GF-D8 (cell line): ENCODE measurements around the gene SORT1.
"Not testable (repeated sequence)": the region's sequence is repeated elsewhere in the genome, so short reads cannot be mapped to it uniquely, and the experiment has no call there.

Source experiments
- DNase-seq: peaks from one replicate; lab custom pipeline; 2025; lab: John Stamatoyannopoulos, UW

The SORT1 gene

DNA sequence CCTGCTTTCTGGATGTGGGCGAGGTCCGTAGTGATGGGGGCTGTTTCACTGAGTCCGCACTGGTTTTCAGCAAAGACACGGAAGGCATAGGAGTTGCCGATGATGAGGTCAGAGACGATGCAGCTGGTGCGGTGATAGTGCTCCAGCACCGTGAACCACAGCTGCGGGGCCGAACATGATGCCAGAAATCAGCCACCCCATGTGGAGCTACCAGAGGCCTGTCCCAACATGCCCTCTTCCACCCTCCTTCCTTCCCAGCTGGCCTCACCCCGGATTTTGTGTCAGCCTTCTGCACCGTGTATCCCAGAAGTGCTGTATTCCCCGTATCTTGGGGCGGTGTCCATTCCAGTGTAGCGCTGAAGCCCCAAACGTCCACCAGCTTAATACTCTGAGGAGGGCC, 100.9 kb downstream of the SORT1 start:
- DNase-seq, result no peak

DNA sequence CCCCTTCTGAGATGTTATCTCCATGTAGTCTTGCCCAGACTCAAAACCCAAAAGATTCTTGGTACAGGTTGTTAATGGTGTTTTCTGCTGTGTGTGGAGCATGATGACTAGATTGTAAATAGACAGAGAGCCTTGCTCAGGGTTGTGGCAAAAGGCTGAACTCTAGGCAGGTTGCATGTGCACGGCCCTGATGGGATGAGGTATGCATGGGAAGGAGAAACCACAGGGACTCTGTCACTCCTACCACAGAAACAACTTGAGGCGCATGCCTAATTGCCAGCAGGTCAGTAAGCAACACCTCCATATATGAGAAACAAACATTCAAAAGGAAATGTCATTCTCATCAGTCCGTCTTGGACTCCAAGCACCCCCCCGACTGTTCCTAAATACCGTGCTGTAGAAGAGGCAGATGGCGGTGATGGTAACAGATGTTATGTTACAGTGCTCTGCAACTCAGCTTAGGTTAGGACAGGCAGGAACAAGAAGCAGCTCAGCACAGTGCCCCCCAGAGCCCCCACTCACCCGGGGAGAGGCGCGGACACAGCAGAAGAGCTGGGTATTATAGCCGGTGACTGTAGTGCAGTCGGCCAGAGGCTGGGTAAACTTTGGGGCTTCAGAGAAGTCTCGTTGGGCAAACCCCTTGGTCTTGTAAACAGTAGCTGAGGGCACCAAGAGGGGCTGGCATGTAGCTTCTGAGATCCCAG, 101.9 kb downstream of the SORT1 start:
- no peak for DNase-seq

DNA sequence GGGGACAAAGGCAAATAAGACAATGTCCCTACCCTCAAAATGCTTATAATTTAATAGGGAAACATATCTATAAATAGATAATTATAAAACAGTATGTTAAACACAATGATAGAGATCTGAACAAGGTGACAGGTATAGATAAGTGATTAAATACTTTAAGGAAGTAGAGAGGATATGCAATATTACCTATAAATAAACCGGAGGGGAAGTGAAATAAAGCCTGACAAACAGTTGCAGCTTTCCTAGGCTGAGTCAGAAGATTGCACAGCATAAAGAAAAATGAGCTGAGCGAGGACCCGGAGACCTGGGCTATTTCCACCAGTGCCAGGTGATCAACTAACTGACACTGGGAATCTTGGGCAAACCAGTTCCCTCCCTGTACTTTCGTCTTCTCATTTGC, 103.2 kb downstream of the SORT1 start:
- no peak for DNase-seq

DNA sequence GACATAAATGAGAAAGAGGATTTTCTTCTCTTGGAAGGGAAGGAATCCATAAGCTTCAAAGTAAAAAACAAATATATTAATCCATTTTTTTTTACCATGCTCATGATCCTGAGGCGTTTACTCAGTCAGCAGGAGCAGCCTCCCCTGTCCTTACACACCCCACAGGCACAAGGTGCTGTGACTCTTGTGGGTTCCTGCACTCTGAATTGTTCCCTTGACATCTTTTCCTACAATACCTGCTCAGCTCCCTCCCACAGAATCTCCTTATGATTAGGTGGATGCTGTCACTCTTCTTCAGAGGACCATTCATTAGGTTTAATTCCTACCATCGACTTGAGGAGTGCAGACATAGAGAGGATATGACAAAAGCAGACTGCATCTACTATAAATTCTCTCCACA, 104.7 kb downstream of the SORT1 start:
- no peak for DNase-seq

DNA sequence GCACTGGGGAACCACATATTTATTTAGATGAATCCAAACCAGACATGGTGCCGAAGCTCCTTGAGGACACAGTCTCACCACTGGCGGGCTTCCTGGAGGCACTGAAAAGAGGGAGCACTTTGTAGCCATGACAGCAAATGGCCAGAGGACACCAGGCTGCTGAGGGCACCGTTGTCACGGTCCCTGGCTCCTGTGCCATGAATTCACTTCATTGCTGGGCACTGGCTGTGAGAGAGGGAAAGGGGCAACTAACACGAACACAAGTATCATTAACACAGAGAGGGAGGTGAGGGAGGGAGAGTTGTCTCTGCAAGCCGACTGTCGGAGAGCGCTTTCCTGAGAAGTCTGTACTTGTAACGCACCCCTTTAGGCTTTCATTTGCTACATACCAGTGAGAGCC, 105.4 kb downstream of the SORT1 start:
- no peak for DNase-seq

DNA sequence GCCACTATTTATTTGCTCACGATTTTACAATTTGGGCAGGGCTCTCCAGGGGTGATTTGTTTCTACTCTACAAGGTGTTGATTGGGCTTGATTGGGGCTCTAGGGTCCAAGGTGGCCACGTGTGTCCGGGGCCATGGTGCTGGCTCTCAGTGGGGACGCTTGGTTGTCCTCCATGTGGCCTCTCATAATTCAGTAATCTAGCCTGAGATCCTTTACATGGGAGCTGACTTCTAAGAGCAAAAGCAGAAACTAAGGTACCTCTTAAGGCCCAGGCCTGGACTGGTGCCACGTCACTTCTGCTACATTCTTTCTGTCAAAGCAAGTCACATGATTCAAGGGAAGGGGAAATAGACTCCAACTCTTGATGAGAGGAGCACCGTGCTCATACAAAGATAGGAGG, 106.7 kb downstream of the SORT1 start:
- DNase-seq, result peak; percentile 27

DNA sequence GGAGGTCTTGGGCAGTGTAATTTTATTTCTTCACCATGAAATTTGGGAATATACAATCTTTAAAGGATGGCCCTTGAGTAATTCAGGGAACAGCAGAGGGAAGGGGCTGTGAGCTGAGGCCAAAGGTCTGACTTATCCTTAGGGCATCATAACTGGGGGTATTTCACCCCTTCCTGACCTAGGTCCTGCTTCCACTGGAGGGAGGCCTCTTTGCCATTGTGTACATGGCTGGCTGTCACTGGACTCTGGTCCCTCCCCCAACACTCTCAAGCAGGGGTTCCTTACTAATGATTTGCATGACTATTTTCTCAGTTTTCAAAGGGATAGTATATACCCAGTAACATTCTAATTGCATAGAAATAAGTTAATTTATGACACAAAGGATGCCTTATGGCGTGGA, 107.6 kb downstream of the SORT1 start:
- no peak for DNase-seq

DNA sequence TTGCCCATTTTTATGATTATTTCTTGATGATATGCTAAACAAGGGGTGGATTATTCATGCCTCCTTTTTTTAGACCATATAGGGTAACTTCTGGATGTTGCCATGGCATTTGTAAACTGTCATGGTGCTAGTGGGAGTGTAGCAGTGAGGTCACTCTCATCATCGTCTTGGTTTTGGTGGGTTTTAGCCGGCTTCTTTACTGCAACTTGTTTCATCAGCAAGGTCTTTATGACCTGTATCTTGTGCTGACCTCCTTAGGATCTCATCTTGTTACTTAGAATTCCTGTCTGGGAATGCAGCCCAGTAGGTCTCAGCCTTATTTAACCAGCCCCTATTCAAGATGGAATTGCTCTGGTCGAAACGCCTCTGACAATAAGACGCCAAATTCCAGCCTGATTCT, 111.0 kb downstream of the SORT1 start:
- not testable (repeated sequence) for DNase-seq

DNA sequence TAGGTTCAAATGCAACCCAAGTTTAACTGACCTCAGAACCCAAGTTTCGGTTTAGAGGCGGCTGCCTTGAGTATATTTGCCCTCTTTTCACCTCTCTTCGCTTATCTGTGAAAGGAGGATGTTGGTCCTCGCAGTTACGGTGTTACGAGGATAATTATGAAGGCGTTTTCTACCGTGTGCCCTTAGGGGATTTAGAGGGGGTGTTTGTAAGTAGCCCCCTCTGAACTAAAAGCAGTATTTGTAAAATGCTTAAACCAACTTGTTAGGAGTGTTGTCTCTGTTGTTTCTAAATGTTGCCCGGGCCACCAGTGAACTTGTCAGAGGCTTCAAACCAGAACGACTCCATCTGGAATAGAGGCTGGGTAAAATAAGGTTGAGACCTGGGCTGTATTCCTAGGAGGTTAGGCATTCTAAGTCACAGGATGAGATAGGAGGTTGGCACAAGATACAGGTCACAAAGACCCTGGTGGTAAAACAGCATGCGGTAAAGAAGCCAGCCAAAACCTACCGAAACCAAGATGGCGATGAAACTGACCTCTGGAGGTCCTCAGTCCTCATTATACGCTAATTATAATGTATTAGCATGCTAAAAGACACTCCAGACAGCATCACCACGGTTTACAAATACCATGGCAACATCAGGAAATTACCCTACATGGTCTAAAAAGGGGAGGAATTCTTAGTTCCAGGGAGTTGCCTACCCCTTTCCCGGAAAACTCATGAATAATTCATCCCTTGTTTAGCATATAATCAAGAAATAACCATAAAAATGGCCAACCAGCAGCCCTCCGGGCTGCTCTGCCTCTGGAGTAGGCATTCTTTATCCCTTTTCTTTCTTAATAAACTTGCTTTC, 113.7 kb downstream of the SORT1 start:
- no peak for DNase-seq

DNA sequence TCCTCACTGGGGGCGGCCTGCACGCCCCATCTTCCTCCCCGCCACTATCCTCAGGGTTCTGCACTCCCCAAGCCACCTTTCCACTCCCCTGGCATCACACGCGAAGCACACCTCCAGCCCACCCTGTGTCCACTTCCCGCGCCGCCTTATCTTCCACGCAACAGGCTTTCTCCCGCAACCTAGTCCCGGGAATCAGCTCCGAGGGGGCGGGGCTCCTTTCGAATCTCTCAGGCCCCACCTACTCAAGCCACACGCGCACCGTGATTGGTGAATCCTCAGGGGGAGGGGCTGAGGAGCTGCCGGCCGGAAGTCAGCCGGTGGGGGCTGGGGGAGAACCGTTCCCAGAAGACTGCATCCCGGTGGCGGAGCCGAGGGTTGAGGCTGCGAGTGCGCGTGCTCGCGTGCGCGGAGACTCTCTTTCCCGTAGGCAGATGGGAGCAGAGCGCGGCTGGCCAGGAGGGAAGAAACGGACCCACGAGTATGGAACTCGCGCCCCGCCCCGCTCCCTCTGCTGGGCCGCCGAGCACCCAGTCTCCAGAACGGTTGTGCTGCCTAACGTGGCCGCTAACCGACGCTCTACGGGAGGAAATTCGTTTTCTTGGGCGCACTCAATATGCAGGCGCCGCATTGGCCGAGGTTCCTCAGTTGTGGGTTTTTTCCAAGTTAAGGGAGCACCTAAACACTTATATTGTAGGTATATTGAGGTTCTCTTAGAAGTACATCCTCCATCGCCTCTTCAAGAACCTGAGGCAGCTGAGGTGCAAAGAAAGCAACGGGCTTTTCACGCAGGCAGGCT, 114.6 kb downstream of the SORT1 start, which contains the start of gene PSRC1:
PSRC1 (minus strand) TSS at position 194 of the 796 bp plus-strand sequence.
- peak; percentile 79 for DNase-seq

DNA sequence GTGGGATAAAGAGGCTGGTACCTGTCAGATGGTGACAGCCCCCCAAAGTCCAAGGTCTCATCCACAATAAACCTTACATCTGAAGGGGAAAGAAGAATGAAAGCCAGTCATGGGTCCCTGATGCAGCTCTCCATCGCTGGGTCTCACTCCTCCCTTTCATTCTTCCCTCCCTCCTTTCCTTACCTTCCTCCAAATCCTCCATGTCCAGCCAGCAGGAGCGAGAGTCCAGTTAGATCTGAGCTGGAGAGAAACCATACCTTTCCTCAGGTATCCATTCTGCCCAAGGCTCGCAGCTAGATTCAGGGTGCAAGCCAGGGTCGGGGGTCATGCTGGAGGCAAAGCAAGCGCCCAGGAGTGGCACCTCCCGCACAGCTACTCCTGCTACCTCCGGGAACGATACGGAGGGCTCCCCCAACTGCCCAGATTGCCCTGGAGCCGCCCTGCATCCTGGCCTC, 115.2 kb downstream of the SORT1 start:
- no peak for DNase-seq

DNA sequence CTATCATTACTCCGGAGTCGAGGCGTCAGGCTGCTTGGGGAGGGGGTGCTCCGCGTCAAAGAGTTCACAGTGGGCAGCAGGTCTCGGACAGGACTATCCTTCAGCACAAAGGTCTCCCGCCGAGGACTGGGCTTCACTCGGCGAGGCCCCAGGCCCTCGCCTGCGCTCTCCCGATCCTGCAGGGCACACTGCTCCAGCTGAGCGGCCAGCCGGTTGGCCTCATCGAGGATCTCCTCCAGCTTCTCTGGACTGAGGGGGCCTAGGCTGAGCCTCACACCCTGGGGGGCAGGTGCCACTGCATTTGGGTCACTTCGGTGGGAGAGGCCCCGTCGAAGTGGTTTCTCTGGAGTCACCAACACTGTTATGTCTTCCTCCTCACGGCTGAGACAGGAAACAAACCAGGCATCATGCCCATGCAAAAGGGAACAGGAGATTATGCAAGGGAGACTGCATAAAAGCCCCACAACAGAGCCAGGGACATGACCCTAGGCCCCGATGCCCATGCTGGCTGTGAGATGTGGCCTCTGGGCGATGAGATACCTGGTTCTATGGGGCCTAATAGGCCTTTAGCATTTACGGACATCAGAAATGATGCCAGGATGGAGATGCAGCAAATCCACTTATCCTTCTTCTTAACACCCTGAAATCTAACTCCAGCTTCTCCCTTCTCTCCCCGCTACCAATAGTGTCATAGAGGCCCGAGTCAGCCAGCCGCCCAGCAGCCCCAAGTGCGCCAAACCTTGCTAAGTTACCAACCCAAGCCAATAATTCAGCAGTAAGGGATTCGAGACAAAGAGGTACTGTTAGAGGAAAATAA, 115.8 kb downstream of the SORT1 start:
- DNase-seq, result peak; percentile 68

DNA sequence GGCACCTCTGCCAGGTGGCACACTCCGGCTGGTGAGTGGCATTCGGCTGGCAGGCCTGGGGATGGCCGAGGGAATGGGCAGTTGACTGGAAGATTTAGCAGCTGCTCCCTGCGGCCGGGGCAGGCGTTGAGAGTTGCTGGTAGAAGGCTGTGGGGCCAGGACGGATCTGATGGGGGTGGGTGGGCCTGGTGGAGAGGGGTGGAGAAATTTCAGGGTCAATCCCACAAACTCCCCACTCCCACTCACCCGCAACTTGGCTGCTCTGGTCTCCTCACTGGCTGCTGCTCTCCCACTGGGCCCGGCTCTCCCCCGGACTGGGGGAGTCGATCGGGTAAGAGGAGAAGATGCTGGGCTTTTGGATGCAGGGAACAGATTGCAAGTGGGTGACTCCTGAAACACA, 116.9 kb downstream of the SORT1 start:
- DNase-seq, result no peak

DNA sequence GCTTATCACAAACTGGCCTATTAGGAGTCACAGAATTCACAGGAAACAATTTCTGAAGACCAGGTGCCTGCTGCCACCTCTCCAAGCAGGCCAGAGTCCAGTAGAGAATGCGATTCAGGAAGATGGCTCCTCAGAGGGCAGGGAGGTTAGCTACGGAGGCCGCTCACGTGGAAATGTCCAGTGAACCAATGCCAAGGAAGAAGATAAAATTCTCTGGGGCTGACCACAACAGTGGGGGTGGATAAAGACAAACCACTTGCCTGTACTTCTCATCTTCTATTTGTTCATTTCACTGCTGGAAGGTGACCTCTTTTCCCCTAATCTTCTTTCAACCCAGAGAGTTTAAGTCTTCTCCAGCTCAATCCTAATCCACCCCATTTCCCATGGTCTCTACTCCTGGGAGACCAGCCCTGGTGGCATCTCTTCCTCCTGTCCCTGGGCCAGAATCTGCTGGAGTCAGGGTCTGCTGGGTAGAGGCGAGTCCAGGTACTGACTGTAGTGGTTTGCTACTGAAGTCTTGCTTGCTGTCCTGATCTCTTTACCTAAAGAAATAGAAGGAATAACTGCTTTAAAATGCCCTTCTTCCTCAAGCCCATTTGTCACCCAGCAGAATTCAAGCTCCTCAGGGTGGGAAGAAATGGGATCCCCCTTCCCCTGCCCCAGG, 118.0 kb downstream of the SORT1 start:
- no peak for DNase-seq

DNA sequence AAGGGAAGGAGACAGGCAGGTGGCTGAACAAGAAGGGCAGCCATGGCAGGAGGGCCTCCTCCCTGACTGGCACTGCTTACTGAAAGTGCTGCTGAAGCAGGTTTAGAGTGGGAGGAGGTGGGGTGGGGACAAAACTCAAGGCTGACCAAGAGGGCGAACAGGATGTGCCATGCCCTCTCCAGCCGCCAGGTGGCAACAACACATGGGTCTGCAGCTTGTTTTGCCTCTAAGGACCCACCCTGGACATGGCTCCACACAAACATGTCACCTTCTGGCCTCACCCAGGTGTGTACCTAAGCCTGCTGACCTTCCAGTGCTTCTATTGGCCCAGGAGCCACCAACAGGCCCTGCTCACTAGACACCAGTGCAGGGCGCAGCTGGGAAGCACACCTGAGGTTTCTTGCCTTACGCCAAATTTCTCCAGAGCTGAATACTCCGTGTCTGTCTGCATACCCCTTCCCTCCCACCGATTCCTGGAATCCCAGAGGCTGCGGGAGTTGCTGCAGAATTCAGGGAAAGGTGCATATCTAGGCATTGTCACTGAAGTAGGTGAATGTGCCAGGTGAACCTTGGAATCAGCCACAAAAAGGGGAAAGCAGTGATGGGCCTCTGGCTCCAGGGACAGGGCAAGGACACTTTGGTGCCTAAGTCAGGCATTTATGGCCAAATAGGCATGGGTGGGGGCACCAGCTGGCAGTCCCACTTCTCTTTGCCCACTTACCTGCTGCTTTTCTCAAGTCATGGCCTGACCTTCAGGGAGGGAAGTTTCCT, 120.1 kb downstream of the SORT1 start:
- peak; percentile 19 for DNase-seq

DNA sequence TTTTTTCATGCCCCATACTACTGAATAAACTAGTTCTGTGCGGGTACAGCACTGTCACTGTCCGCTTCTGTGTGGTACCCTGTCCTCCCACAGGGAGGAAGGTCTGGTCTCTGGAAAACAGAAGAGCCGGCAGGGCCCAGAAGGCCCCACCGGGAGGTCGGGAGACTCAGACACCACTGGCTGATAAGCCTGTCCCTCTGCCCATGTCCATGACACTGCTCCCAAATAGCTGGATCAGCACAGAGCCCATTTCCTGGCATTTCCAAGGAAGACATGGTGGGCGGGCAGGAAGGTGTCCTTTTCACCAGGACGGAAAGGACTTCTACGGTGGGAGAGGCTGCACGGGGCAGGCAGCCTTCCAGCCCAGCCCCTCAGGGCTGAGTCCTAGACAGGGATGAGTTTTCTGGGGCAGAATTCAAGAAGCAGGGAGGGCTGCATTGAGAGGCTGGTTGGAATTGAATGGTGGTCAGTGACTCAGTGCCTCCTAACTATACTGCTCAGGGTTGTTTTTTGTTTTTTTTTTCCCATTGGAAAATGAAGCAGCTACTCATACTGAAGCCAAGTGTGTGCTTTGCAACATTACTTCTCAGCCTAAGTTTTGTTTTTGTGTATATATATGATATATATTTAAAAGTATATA, 121.9 kb downstream of the SORT1 start:
- DNase-seq, result no peak

DNA sequence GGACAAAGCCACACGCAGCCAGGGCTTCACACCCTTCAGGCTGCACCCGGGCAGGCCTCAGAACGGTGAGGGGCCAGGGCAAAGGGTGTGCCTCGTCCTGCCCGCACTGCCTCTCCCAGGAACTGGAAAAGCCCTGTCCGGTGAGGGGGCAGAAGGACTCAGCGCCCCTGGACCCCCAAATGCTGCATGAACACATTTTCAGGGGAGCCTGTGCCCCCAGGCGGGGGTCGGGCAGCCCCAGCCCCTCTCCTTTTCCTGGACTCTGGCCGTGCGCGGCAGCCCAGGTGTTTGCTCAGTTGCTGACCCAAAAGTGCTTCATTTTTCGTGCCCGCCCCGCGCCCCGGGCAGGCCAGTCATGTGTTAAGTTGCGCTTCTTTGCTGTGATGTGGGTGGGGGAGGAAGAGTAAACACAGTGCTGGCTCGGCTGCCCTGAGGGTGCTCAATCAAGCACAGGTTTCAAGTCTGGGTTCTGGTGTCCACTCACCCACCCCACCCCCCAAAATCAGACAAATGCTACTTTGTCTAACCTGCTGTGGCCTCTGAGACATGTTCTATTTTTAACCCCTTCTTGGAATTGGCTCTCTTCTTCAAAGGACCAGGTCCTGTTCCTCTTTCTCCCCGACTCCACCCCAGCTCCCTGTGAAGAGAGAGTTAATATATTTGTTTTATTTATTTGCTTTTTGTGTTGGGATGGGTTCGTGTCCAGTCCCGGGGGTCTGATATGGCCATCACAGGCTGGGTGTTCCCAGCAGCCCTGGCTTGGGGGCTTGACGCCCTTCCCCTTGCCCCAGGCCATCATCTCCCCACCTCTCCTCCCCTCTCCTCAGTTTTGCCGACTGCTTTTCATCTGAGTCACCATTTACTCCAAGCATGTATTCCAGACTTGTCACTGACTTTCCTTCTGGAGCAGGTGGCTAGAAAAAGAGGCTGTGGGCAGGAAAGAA, 122.9 kb downstream of the SORT1 start:
- no peak for DNase-seq

DNA sequence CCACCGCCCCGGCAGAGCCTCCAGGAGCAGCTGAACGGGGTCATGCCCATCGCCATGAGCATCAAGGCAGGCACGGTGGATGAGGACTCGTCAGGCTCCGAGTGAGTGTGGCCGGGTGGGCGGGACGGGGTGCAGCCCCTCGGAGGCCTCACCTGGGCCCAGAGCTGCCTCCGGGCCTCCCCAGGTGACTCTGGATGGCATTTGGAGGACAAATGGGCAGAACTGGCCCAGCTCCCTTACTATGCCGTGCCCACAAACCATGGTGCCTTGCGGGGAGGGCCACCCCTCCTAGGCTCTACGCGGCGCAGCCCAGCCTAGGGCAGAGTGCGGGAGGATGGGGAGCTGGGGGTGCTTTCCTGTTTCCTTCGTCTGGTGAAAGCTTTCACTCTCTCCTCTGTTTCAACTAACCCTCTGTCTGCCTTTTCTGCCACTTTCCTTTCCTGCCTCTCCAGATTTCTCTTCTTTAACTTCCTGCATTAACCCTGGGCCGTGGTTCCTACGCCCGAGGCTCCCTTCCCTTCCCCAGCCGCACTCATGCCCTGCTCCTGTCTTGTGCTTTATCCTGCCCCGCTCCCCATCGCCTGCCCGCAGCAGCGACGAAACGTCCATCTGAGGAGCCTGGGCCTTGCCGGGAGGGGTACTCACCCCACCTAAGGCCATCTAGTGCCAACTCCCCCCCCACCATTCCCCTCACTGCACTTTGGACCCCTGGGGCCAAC, 124.0 kb downstream of the SORT1 start:
- DNase-seq, result no peak
